ENCODE data around the gene RTL1.

DNA sequence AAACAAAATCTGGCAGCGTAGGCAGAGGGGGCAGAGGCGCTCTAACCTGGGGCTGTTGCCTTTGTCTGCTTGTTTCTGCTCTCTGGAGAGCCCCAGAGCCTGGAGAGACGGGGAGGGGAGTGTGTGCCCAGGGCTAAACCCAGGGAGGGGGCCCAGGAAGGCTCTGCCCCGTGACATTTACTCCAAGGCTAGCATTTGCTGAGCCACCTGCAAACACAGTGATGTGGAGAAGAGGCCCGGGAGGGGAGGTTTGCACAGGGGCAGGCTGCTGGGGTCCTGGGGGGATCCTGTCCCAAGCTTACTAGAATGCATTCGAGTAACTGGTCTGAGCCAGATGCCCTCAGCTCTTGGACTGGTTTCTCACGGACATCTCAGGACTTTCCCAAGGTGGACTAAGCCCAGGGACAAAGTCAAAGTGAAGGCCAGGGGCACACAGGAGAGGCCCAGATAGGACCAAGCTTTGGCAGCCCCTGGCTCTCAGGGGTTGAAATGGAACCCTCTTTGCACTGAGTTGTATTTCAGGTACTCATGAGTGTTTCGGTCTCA is 65.6 kb downstream of the RTL1 start:
- TF ChIP-seq, protein P1, sequence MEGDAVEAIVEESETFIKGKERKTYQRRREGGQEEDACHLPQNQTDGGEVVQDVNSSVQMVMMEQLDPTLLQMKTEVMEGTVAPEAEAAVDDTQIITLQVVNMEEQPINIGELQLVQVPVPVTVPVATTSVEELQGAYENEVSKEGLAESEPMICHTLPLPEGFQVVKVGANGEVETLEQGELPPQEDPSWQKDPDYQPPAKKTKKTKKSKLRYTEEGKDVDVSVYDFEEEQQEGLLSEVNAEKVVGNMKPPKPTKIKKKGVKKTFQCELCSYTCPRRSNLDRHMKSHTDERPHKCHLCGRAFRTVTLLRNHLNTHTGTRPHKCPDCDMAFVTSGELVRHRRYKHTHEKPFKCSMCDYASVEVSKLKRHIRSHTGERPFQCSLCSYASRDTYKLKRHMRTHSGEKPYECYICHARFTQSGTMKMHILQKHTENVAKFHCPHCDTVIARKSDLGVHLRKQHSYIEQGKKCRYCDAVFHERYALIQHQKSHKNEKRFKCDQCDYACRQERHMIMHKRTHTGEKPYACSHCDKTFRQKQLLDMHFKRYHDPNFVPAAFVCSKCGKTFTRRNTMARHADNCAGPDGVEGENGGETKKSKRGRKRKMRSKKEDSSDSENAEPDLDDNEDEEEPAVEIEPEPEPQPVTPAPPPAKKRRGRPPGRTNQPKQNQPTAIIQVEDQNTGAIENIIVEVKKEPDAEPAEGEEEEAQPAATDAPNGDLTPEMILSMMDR (IDR thresholded peaks at IDR 0.05): no peak
- no peak for TF ChIP-seq POLR2A (IDR thresholded peaks at IDR 0.05)

Measured in heart left ventricle (tissue), 13 donors.